ENCODE results near the gene MLF2. TPM values are rescaled to one million over a fixed set of nuclear protein-coding genes. Genes with fewer than 3 reads are reported as not detected.
"Not testable (repeated sequence)": the region's sequence is repeated elsewhere in the genome, so short reads cannot be mapped to it uniquely, and the experiment has no call there.

MLF2 gene
- total RNA-seq, 4 donors from 2014 or later, result 127 to 150 (median 129) TPM

DNA sequence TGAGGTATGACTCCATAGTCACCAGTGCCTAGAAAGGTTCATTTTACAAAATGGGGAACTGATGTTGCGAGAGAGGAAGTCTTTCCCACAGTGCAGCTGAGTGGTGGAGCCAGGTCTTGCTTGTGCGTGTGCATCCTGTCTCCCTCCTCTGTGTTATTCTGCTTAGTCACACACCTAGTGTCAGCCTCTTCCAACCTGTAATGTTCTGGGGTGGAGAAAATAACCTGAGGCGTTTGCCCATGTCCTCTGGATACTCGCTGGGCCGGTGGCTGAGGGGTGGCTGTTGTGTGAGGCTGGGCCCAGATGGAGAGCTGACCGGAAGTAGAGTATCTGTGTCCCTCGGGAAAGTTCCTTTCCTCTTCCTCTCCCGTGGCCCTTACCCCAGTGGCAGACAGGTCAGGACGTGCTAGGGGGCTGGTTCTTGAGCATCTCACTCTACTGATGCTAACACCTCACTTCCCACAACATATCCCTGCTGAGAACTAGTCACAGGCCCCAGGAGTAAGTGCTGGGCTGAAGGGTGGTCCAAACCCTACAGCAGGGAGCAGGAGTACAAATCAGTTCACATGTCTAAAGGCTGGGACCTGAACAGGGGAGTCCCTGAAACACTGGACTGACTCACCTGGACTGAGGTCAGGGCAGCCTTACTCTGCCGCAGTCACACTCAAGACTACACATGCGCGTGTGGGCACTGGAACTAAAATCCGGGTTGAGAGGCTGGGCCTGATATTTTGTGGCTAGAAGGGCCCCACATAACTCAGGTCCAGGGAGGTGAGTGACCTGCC is 7.0 kb downstream of the MLF2 start:
- no peak for ATAC-seq (ENCODE audit: low FRiP score)
- TF ChIP-seq, protein P1, sequence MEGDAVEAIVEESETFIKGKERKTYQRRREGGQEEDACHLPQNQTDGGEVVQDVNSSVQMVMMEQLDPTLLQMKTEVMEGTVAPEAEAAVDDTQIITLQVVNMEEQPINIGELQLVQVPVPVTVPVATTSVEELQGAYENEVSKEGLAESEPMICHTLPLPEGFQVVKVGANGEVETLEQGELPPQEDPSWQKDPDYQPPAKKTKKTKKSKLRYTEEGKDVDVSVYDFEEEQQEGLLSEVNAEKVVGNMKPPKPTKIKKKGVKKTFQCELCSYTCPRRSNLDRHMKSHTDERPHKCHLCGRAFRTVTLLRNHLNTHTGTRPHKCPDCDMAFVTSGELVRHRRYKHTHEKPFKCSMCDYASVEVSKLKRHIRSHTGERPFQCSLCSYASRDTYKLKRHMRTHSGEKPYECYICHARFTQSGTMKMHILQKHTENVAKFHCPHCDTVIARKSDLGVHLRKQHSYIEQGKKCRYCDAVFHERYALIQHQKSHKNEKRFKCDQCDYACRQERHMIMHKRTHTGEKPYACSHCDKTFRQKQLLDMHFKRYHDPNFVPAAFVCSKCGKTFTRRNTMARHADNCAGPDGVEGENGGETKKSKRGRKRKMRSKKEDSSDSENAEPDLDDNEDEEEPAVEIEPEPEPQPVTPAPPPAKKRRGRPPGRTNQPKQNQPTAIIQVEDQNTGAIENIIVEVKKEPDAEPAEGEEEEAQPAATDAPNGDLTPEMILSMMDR (IDR thresholded peaks at IDR 0.05), result no peak
- DNase-seq (ENCODE audit: low spot score), result no peak

DNA sequence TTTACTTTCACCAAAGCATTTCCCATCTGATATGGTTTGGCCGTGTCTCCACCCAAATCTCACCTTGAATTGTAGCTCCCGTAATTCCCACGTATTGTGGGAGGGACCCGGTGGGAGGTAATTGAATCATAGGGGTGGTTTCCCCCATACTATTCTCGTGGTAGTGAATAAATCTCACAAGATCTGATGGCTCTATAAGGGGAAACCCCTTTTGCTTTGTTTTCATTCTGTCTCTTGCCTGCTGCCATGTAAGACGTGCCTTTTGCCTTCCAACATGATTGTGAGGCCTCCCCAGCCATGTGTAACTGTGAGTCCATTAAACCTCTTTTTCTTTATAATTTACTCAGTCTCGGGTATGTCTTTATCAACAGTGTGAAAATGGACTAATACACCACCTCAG is 9.6 kb downstream of the MLF2 start:
- not testable (repeated sequence) for DNase-seq (ENCODE audit: low spot score); ATAC-seq (ENCODE audit: low FRiP score)

DNA sequence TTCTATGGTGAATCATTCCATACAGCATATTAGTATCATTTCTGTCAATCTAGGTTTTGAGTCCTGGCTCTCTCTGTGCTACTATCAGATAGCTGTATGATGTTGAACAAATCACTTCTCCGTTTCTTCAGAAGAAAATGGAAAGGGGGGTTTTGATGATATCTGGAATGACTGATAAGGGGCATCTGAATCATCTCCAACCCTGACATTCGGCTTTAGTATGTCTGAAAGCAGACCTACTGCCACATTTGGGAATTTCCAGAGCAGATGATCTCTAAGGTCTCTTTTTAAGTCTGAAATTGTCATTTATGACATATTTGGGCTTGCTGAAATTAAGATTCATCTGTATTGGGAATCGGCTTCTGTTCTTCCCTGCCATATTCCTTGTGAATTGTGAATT is 10.1 kb downstream of the MLF2 start:
- ATAC-seq (ENCODE audit: low FRiP score) (no peak), DNase-seq (ENCODE audit: low spot score) (no peak)
- TF ChIP-seq, protein P1 (IDR thresholded peaks at IDR 0.05), result no peak

DNA sequence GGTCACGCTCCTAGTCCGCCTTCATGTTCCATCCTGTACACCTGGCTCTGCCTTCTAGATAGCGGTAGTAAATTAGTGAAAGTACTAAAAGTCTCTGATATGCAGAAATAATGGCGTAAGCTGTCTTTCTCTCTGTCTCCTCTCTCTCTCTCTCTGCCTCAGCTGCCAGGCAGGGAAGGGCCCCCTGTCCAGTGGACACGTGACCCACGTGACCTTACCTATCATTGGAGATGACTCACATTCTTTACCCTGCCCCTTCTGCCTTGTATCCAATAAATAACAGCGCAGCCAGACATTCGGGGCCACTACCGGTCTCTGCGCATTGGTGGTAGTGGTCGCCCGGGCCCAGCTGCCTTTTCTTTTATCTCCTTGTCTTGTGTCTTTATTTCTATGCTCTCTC is 10.9 kb downstream of the MLF2 start:
- not testable (repeated sequence) for DNase-seq (ENCODE audit: low spot score); ATAC-seq (ENCODE audit: low FRiP score)

DNA sequence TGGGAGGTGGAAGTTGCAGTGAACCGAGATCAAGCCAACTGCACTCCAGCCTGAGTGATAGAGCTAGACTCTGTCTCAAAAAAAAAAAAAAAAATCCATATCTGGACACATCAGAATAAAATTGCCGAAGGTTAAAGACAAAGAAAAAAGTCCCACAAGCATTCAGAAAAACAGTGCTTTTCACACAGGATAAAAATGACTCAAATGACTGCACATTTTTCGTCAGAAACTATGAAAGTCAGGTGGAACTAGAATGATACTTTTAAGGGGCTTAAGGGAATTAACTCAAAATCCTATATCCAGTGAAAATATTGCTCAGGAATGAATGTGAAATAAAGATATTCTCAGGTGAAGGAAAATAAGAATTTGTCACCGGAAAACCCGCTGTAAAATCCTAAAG is 16.2 kb downstream of the MLF2 start:
- ATAC-seq (ENCODE audit: low FRiP score) (no peak), DNase-seq (ENCODE audit: low spot score) (no peak)
- TF ChIP-seq, protein P1 (IDR thresholded peaks at IDR 0.05), result no peak

DNA sequence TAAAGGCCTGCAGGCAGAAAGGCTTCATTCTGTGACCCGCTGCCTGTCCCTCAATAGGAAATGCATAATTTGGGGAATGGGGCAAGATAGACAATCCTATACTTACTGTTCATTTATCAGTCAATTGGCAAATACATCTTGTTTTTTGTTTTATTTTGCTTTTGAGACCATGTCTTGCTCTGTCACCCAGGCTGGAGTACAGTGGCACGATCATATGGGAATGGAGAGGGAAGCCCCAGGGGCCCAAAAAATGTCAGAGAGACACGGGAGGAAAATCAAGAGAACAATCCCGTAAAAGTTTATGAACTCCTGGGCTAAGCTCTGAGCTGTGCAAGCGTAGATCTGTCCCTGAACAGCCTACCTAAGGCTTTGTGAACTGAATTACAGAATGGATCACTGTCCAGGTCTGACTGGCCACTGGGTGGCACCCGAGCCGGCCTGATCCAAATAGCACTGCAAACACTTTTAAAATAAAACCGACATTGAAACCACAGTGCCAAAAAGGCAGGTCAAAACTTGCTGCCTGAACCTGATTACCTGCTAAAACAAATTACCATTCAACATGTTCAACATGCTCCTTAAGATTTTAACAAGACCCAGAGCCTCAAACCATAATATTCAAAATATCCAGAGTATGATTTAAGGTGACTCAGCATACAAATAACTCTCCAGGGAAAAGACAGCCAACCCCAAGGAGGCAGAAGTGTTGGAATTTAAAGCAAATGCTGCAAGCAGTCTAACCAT is 17.3 kb downstream of the MLF2 start:
- peak; percentile 90 for ATAC-seq (ENCODE audit: low FRiP score)
- TF ChIP-seq, protein P1 (IDR thresholded peaks at IDR 0.05), result no peak
- peak; percentile 29 for DNase-seq (ENCODE audit: low spot score)

DNA sequence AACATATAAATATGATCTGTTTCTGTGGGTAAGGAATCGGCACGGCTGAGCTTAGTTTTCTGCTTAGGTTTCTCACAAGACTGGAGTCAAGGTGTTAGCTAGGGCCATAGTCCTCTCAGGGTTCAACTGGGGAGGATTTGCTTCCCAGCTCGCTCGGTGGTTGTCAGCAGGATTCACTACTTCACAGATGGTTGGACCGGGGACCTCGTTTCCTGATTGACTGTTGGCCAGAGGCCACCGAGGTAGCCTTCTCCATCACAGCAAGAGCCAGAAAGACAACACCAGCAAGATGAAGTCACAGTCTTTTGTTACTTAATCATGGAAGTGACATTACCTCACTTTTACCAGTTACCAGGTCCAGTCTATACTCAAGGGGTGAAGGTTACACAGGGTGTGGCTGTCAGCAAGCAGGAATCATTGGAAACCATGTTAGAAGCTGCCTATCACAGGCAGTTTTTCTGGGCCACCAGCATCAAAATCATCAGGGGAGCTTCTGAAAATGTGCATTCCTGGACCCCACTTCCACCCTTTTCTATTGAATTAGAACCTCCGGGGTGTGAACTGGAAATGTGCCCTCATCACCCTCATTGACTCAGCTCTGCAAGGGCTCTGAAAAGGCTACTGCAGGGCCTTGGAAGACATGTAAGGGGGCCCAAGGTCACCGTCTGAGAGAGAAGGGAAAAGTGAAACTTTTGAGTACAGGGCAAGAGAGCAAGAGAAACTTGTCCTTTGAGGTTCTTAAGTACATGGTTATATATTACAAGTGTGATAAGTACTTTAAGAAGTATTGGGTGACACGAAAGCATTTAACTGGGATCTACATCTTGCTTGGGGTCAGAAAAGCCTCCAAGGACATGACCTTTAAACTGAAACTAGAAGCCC is 18.2 kb downstream of the MLF2 start:
- DNase-seq (ENCODE audit: low spot score) (no peak), ATAC-seq (ENCODE audit: low FRiP score) (no peak)
- TF ChIP-seq, protein P1 (IDR thresholded peaks at IDR 0.05), result no peak

All from omental fat pad (tissue), 4 donors.